HepG2 (cell line): Measurements from ENCODE around the gene DCLRE1B. TPM values are rescaled to one million over a fixed set of nuclear protein-coding genes. Genes with fewer than 3 reads are reported as not detected.

ENCODE experiments used
- ATAC-seq: fragments of 200-7000 bp; cut with Tn5 transposase; 3 replicates; pipeline ENCODE4 v1.9.1; 2020; ENCODE audit warnings: mild to moderate bottlenecking, moderate library complexity
- BruUV-seq: library from RNA; stranded (reverse); fragments of 400-500 nt; replicated peaks from 2 replicates; lab custom pipeline; 2021; lab: Mats Ljungman, UMichigan
- CTCF ChIA-PET: fragments of 300-600 bp; formaldehyde crosslinking; extraction: SDS; loops from one replicate; lab custom pipeline; 2021; ENCODE audit warnings: low total read pairs, inconsistent platforms, low intra/inter-chr PET ratio; lab: Yijun Ruan, JAX
- POLR2A ChIA-PET: fragments of 350-600 bp; sonication (Branson Sonifier 250); formaldehyde crosslinking; loops from one replicate; lab custom pipeline; 2020; ENCODE audit warnings: antibody characterized with exemption, inconsistent platforms; lab: Yijun Ruan, JAX
- DNase-seq: peaks from one replicate; pipeline ENCODE4 v3.0.0-alpha.2; 2015; ENCODE audit warnings: low spot score
- FAIRE-seq: peaks from 3 replicates; lab custom pipeline; 2011; peaks lifted over from hg19 to GRCh38; lab: Jason Lieb, UNC
- H2AFZ ChIP-seq: one replicate; pipeline ENCODE4 v1.6.1; 2011; ENCODE audit warnings: low read length, inconsistent platforms
- H3K27ac ChIP-seq: fragments of 300-600 bp; 3 replicates; pipeline ENCODE4 v1.8.0; 2011; ENCODE audit warnings: mixed run types, mild to moderate bottlenecking, mixed read lengths, low read length, inconsistent platforms; ENCODE audit not compliant: insufficient read depth; ENCODE audit errors: extremely low read length
- H3K27me3 ChIP-seq, 2 experiments: fragments of 200-600 bp in 1 of 2; 2 replicates in 1 of 2; 3 replicates in 1 of 2; pipeline versions ENCODE4 v1.6.0 to v1.8.0; 2011; ENCODE audit warnings: low read length in 2 of 2, mild to moderate bottlenecking in 2 of 2, moderate library complexity in 2 of 2, inconsistent platforms in 1 of 2; ENCODE audit not compliant: insufficient read depth in 2 of 2, control insufficient read depth in 1 of 2
- H3K36me3 ChIP-seq, 2 experiments: fragments of 200-600 bp in 1 of 2; replicated peaks in 1 of 2; 2 replicates in 1 of 2; 3 replicates in 1 of 2; pipeline versions ENCODE4 v1.5.1 to v1.8.0; 2011; ENCODE audit warnings: low read length in 2 of 2, inconsistent platforms in 1 of 2; ENCODE audit not compliant: insufficient read depth in 2 of 2, control insufficient read depth in 1 of 2
- H3K4me1 ChIP-seq: 2 replicates; pipeline ENCODE4 v1.5.1; 2012; ENCODE audit warnings: low read length, inconsistent platforms; ENCODE audit not compliant: insufficient read depth
- H3K4me2 ChIP-seq: 2 replicates; pipeline ENCODE4 v1.6.0; 2011; ENCODE audit warnings: low read depth, low read length, inconsistent platforms
- H3K4me3 ChIP-seq, 3 experiments: fragments of 200-600 bp in 1 of 3; sonication (generic), shearing (Covaris generic) in 1 of 3; replicated peaks in 1 of 3; 2 replicates each; pipeline ENCODE4 v1.5.1; 2011 to 2016; ENCODE audit warnings: low read length in 3 of 3, inconsistent platforms in 2 of 3, low read depth in 2 of 3, mild to moderate bottlenecking in 2 of 3, control low read depth in 1 of 3, mixed read lengths in 1 of 3; ENCODE audit not compliant: insufficient read depth in 1 of 3
- H3K79me2 ChIP-seq: one replicate; pipeline ENCODE4 v1.6.1; 2011; ENCODE audit warnings: low read length, inconsistent platforms; ENCODE audit not compliant: insufficient read depth
- H3K9ac ChIP-seq: 2 replicates; pipeline ENCODE4 v1.6.0; 2011; ENCODE audit warnings: mild to moderate bottlenecking, low read depth, low read length, inconsistent platforms; ENCODE audit not compliant: insufficient read depth
- H3K9me3 ChIP-seq: 2 replicates; pipeline ENCODE4 v1.5.1; 2012; ENCODE audit warnings: mild to moderate bottlenecking, low read length
- H4K20me1 ChIP-seq: 2 replicates; pipeline ENCODE4 v1.6.0; 2011; ENCODE audit warnings: inconsistent platforms, mild to moderate bottlenecking, low read length, moderate library complexity; ENCODE audit not compliant: insufficient read depth
- BORCS8-MEF2B ChIP-seq: sonication (generic); formaldehyde crosslinking; IDR thresholded peaks from 2 replicates; pipeline ENCODE4 v1.8.0; 2022; ENCODE audit warnings: mild to moderate bottlenecking, missing genetic modification reagents
- ELF3 ChIP-seq: IDR thresholded peaks from 2 replicates; pipeline ENCODE4 v1.6.1; 2016; ENCODE audit warnings: missing genetic modification reagents, missing compliant biosample characterization
- FOXK2 ChIP-seq: fragments of 450-650 bp; IDR thresholded peaks from 2 replicates; pipeline ENCODE4 v1.6.1; 2016
- HES4 ChIP-seq: sonication (generic); formaldehyde crosslinking; IDR thresholded peaks from 2 replicates; pipeline ENCODE4 v1.9.0; 2021; ENCODE audit warnings: mild to moderate bottlenecking, missing genetic modification reagents, borderline replicate concordance
- NFRKB ChIP-seq: fragments of 450-650 bp; IDR thresholded peaks from 2 replicates; pipeline ENCODE4 v1.6.1; 2017
- PRDM15 ChIP-seq: sonication (generic); formaldehyde crosslinking; IDR thresholded peaks from 2 replicates; pipeline ENCODE4 v1.4.0; 2020; ENCODE audit warnings: missing genetic modification reagents
- RARG ChIP-seq: sonication (generic); formaldehyde crosslinking; IDR thresholded peaks from 2 replicates; pipeline ENCODE4 v1.4.0; 2020; ENCODE audit warnings: low read depth, mild to moderate bottlenecking, missing genetic modification reagents
- ZKSCAN1 ChIP-seq: fragments of 150-350 bp; IDR thresholded peaks from 2 replicates; pipeline ENCODE4 v1.6.1; 2014; ENCODE audit warnings: low read length
- ZNF430 ChIP-seq: sonication (generic); formaldehyde crosslinking; IDR thresholded peaks from 2 replicates; pipeline ENCODE4 v1.9.0; 2021; ENCODE audit warnings: mild to moderate bottlenecking, missing genetic modification reagents
- ZNF619 ChIP-seq: sonication (generic); formaldehyde crosslinking; IDR thresholded peaks from 2 replicates; pipeline ENCODE4 v1.4.0; 2020; ENCODE audit warnings: mild to moderate bottlenecking, missing genetic modification reagents
- ZNF709 ChIP-seq: sonication (generic); formaldehyde crosslinking; IDR thresholded peaks from 2 replicates; pipeline ENCODE4 v1.5.0; 2020; ENCODE audit warnings: mild to moderate bottlenecking, missing genetic modification reagents
- WGBS: methylation state at CpG from one replicate; pipeline ENCODE4 v1.1.6; 2017; ENCODE audit warnings: low lambda C conversion rate; 5-methylcytosine and 5-hydroxymethylcytosine counted together
- in situ Hi-C: cut with HindIII; loops from 2 replicates; pipeline ENCODE4 v1.10.0; 2017; ENCODE audit warnings: low pct_unique_long_range_greater_than_20kb; ENCODE audit not compliant: extremely low pct_ligation_motif_present
- intact Hi-C: fragments of 100-400 bp; cut with micrococcal nuclease; formaldehyde crosslinking; loops from one replicate; pipeline ENCODE4 v1.10.0; 2022; ENCODE audit not compliant: unreplicated experiment
- polyA plus RNA-seq, 8 experiments: library from polyadenylated mRNA; depleted of rRNA in 3 of 8; stranded (reverse) in 7 of 8; unstranded in 1 of 8; fragments of >200 nt; fragmentation: Illumina TruSeq in 4 of 8; extraction: Trizol in 4 of 8; gene quantifications; 2 replicates each; pipeline versions ENCODE4 v1.2.1 to v1.2.3, GENCODE V29; 2011 to 2016; ENCODE audit warnings: low read depth in 4 of 8, missing spikeins in 1 of 8, mixed read lengths in 1 of 8; ENCODE audit not compliant: insufficient read depth in 1 of 8
- total RNA-seq, 5 experiments: library from RNA; depleted of rRNA; stranded (reverse); fragments of >200 nt; fragmentation: Illumina TruSeq; extraction: Trizol; gene quantifications; 2 replicates each; pipeline ENCODE4 v1.2.3, GENCODE V29; 2016; ENCODE audit warnings: low read depth in 1 of 5
- TF ChIP-seq, protein P1 (sequence below): IDR thresholded peaks from 2 replicates; pipeline ENCODE4 v1.6.1; 2016; ENCODE audit warnings: mild to moderate bottlenecking, missing biosample characterization, missing genetic modification reagents
- TF ChIP-seq, protein P2 (sequence below): IDR thresholded peaks from 2 replicates; pipeline ENCODE4 v1.6.1; 2016; ENCODE audit warnings: missing genetic modification reagents, missing compliant biosample characterization

DCLRE1B gene
- total and polyA plus RNA-seq, 2 of the 13 experiments (the other 11 are each of a cell fraction or from before 2014, with no cell fraction given), result 2.7 to 8.0 TPM

DNA sequence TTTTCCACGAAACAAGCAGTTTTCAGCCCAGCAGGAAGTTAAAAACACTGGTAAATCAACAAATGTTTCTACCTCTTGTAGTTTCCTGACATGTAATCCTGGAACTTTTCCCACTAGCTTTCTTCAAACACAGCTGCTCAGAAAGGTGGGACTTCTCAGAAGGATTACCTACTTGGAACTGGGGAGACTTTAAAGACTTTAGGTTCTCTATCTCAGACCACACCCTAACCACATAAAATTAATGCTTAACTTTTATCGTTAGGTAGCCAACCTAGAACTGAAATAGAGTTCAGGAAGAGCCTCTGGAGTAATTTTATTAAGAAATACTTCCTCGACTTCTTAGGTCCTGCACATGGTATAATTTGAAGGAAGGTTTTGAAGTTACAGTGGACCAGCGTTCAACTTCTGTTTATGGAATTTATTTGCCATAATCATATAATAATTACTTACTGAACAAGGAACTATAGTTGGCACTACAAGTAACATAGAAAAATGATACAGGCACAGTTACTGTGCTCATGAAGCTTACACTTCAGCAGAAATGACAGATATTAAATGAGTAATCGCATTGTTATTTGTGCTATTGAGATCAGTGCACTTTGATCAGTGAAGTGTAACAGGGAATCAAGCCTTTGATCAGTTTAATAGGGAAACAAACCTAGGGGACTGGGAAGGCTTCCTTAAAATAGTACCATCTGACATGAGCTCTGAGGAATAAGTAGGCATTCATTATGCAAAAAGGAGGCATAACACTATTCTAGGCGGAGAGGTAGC is 17.5 kb upstream of the DCLRE1B start, which contains the start of gene BCL2L15:
BCL2L15 (minus strand) TSS at position 180 of the 774 bp plus-strand sequence. CDS start 206 bp downstream, outside the sequence.
- H3K9me3 ChIP-seq, result no peaks in the 10 kb centered on the region
- H3K36me3 ChIP-seq, result no peaks in the 10 kb centered on the region
- intact Hi-C loops (no loop called here), in situ Hi-C loops (no loop called here)
- CTCF ChIA-PET, result no interaction called here
- 69% methylated on average over 6 of the region's 6 CpGs for WGBS
- BruUV-seq, result no TSS peak
- H3K27me3 ChIP-seq, result no peaks in the 10 kb centered on the region
- H3K27ac ChIP-seq, result no peak within 1 kb of the TSS
- no peaks in the 10 kb centered on the region for H4K20me1 ChIP-seq
- H2AFZ ChIP-seq, result no peak within 1 kb of the TSS
- ATAC-seq, result no peak
- no peaks in the 10 kb centered on the region for H3K4me1 ChIP-seq
- POLR2A ChIA-PET, result no interaction called here
- FAIRE-seq, result no peak
- DNase-seq, result no peak
- no peak within 1 kb of the TSS for H3K4me2 ChIP-seq
- H3K4me3 ChIP-seq, result no peak within 1 kb of the TSS
- H3K79me2 ChIP-seq, result no peaks in the 10 kb centered on the region
- no peak within 1 kb of the TSS for H3K9ac ChIP-seq
- TF ChIP-seq RARG (CRISPR knock-in tag) (no peak), ZNF709 (CRISPR knock-in tag) (no peak), ZNF619 (CRISPR knock-in tag) (no peak), ZNF430 (CRISPR knock-in tag) (no peak), ZKSCAN1 (no peak), ELF3 (no peak), PRDM15 (CRISPR knock-in tag) (no peak), BORCS8-MEF2B (CRISPR knock-in tag) (no peak), NFRKB (no peak), FOXK2 (no peak), HES4 (CRISPR knock-in tag) (no peak)
- TF ChIP-seq, protein P1, sequence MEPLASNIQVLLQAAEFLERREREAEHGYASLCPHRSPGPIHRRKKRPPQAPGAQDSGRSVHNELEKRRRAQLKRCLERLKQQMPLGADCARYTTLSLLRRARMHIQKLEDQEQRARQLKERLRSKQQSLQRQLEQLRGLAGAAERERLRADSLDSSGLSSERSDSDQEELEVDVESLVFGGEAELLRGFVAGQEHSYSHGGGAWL (CRISPR knock-in tag), result no peak
- TF ChIP-seq, protein P2, sequence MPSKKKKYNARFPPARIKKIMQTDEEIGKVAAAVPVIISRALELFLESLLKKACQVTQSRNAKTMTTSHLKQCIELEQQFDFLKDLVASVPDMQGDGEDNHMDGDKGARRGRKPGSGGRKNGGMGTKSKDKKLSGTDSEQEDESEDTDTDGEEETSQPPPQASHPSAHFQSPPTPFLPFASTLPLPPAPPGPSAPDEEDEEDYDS (CRISPR knock-in tag), result no peak
